Hematopoietic multipotent progenitor cell treated with erythropoietin and hydrocortisone succinate and interleukin-3 and kit ligand, for 15 days (in vitro differentiated cells): ENCODE results near the gene LRMDA.

Experiments used
- DNase-seq: peaks from one replicate; pipeline ENCODE4 v3.0.0-alpha.2; 2015; ENCODE audit warnings: low spot score

Gene LRMDA

DNA sequence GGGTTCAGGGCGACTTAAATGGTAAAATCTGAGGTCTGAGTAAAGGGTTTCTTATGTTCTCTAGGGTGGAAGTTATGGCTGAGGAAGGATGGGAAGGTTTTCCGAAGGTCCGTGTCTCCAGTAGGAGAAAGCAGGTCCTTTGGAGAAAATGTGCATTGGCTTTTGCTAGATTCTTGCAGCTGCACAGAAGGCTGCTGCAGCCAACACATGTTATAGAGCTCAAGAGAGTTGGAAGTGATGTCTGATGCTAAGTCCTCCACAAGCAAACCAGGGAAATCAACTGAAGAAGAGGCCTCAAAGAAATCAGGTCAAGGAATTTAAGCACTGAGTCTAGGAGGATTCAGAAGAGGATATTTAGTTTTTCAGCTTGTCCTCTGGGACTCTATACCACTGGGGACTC, 404.6 kb downstream of the LRMDA start:
- no peak for DNase-seq

DNA sequence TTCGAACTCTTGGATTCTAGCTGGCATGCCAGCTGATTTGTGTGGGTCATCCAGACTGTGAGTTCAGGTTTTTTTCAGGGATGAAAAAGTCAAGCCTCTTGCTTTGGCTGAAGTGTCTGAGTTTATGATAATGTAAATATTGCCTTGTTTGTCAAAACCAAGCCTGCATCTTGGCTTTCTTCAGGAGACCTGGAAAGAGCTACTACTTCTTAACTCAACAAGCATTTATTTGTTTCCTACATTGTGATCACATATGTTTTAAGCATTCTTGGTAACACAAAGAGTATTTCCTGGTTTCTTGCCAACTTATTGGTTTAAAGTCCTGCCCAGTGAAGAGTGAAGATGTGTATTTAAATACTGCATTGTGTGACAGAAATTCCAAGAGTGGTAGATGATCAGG, 407.1 kb downstream of the LRMDA start:
- no peak for DNase-seq

DNA sequence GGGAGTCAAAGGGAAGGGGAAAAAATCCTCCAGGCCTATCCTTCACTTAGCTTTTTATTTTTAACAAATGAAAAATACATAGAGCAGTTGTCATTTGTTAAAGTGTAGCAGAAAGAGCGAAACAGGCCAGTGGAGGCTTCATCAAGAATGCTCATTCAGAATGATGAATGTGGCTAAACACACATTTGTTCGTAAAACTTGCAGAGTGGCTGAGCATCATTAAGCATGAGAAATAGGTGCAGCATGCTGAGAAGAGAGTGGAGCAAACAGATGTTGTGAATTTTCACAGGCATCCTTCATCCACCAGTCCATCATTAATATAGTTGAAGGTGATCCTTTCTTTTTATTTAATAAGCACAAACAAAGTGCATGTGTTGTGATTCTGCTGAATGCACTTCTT, 407.6 kb downstream of the LRMDA start:
- no peak for DNase-seq

DNA sequence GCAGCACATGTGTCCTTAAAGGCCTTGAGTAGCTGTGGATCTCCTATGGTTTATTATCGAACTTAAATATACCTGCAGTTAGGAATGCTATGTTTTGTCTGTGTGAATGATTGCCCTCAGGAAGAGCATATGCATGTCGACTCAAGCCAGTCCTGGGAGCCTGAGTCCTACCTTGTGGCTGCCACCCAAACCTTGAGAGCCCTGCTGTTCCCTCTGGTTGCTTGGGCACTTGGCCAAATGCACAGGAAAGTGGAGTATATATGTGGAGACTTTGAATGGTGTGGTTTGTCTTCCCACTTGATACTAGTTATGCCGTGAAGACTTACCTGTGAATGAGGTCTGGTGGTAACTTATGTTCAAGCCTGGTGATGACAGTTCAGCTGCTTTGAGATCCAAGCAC, 409.8 kb downstream of the LRMDA start:
- no peak for DNase-seq

DNA sequence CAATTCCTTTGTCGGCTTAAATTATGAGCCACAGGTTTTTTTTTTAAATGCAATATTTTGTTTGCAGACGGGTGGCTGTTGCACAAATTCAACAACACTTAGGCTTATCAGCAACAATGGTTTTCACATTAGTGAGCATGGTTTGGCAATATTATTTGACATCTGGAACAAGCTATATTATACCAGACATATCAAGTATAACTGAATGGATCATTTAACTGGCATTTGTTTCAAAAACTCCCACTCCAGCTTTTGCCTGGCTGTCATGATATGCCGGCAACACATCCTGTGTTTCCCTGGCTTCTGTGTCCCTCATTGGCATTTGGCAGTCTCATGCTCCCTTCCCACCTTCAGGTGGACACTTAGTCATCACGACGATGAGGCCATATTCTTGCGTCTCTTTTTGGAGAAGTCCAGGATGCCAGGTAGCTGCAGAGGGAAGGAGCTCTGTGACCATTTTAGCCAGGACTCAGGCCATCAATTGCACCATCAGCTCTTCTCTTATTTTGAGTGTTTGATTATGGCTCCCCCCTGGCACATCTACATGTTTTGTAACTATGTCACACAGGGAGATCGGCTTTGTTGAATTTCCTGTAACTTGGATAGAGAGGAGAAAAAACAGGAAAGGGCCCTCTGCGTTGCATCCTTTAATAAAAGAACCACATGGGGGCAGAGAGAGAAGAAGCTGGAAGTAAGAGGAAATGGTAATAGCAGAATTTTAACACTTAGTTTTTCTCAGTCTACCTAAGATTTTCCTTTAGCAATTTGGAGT, 413.9 kb downstream of the LRMDA start:
- DNase-seq, result no peak

DNA sequence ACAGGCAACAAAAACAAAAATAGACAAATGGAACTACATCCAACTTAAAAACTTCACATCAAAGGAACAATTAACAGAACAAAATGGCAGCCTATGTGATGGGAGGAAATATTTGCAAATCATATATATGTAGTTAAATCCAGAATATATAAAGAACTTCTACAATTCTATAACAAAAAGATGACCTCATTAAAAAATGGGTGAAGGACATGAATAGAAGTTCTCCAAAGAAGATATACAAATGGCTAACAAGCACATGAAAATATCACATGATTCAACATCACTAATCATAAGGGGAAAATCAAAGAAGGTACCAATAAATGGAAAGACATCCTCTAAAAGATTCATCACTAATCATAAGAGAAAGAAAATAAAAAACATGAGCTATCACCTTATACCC, 416.1 kb downstream of the LRMDA start:
- no peak for DNase-seq

DNA sequence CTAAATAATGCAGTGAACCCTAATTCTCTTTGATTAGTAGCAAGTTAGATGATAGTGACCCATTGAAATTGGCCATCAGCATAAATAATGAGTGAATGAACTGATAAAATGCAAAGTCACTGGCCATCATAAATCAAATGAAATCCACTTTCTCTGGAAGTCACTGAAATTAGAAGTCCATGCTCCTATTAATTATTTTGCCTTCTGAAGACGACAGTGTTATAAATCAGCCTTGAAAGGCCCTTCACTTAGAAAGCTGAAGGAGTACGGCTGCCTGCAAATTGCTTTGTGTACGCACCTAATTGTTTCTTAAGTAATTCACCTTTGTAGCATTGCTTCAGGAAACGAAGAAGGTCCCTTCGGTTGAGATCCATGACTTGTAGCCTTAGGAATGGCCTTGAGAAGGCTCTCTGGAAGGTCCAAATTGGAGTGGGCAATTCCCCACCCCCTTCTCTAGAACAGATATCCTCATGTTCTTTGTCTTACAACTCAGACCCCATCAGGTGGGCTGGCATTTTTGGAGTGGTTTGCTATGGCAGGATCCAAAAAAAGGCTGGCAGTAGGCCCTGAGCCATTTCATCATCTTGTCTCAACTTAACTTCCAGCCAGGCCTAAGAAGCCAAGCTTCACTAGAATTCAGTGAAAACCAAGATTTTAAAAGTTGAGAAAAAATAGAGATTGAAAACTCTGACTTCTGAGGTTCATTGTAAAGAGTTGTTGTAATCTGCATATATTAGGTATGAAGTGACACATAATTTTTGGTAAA, 420.3 kb downstream of the LRMDA start:
- no peak for DNase-seq

DNA sequence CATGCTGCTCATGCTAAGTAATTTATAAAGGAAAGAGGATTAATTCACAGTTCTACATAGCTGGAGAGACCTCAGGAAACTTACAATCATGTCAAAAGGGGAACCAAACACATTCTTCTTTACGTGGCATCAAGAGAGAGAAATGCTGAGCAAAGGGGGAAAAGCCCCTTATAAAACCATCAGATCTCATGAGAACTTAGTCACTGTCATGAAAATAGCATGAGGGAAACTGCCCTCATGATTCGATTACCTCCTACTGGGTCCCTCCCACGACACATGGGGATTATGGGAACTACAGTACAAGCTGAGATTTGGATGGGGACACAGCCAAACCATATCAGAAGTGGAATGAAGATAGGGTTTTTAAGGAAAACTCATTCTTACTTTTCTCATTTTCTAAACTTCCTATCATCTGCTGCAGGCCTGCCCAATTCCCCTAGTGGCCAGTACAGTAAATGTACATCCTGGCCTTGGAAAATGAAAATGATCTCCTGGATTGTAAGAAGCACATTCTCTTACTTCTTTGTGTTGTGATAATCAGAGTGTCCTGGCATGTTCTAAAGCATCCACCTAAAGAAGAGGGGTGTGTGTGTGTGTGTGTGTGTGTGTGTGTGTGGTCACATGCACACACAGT, 421.5 kb downstream of the LRMDA start:
- DNase-seq, result no peak

DNA sequence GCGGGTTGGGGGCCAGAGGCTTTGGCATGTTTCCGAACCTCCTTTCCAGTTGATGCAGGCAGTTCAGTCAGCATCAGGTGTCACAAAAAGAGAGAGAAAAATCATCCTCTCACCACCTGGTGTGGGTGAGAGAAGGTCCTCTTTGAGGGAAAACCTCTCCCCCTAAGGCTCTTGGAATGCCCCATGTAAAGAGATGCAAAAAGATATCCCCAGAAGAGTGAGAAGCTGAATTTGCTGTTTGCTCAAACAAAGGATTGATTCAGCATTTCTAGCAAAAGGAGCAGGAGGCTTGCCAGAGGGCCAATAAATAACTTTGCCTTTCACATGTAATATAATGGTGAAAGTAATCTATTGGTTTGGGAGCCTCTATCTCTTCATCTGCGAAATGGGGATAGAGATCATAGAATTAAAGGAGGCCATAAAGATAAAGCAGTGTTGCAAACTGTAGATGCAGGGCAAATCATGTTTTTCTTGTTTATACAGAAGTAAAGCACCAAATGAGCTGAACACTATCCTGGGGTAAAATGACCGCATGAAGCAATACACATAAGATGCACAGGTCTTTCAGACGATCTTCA, 425.9 kb downstream of the LRMDA start:
- no peak for DNase-seq

DNA sequence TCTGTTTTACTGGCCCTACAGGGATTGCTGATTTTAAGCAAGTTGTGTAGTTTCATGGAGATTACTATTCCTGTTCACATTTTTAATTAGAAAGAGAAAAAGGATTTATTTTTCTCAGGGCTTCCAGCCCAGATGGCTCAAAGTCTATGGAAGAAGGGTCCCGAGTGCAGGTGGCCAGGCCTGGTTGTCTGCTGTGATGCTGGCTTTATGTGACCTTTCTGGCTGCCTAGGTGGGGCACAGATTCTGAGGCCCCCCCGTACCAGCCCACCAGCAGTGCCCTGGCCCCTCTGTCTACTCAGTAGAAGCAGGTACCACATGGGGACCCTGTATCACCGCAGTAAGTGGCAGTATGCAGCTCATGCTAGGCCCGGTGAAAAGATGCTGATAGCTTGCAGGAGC, 426.5 kb downstream of the LRMDA start:
- no peak for DNase-seq

DNA sequence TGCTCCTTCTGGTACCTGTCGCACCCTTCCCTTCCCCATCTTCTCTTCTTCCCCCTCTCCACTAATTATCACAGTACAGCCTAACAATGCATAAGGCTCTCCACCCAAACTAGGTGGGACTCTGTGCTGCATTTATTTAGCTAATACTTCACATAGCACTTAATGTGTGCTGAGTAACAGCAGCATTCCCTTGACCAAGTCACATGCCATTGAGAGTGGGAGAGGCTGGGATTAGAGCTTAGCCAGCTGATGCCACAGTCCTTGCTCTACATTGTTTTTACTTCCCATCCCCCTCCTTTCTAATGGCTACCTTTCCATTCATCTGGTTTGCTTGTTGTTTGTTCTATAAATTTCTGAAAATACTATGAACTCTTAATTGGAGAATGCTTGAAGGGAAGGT, 426.9 kb downstream of the LRMDA start:
- DNase-seq, result no peak

DNA sequence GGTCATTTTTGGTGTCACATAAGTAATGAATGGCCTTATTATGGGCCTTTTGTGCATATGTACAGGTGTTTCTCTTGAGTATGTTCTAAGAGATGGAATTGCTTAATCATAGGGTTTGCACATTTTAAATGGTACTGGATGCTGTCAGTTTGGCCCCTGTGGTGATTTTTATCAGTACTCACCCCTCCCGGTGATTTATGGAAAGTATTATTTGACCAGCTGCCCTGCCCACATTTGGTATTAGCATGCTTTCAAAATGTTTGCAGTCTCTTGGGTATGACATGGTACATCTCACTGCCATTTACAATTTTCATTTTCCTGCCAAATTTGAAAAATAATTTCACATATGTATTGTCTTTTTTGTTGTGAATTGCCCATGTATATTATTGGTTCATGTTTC, 427.7 kb downstream of the LRMDA start:
- DNase-seq, result no peak

DNA sequence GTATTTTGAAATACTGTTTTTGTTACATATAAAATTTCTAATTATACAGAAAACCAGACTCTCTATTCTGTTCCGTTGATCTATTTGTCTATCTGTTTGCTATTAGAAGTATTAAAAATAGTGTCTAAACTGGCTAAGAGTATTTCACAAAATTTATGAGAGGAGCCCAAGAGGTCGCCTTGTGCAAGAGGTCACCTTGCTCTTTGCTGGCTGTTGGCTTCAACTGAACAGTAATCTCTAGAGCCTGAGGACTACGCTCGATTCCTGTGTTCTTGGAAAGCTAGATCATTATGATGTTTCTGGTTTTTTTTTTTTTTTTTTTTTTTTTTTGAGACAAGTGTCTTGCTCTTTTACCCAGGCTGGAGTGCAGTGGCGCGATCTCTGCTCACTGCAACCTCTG, 428.6 kb downstream of the LRMDA start:
- no peak for DNase-seq

DNA sequence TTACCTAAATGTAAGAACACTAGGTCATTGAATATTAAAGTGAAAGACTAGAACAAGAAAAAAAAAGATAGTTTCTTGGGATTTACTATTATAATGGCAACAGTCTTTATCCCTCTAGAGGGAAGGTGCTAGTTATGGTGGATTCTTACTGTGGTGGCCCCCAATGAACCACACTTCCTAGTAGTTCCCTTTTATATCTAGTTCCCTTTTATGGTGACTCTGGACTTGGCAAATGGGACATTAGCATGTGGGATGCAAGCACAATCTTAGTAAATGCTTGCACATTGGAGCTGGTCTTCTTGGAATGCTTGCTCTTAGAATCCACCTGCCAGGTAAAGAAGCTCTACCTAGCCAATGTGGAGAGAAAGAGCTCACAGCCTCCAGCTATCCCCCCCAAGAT, 430.2 kb downstream of the LRMDA start:
- no peak for DNase-seq

DNA sequence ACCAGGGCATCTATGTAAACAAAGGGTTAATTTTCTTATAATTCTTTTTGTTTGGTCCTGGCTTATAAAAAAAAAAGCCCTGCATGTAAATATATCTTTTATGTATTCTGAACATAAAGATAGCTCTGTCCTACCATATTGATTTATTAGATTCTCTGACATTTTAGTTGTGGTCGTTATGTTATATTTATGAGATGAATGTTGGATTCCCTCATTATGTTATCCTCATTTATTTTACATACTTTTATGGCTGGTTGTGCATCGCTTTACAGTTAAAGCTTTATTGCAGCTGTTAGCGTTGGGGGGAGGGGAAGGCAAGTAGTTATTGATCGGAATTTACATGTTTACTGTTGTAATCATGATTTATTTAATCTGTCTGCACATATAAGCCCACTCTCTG, 431.5 kb downstream of the LRMDA start:
- no peak for DNase-seq

DNA sequence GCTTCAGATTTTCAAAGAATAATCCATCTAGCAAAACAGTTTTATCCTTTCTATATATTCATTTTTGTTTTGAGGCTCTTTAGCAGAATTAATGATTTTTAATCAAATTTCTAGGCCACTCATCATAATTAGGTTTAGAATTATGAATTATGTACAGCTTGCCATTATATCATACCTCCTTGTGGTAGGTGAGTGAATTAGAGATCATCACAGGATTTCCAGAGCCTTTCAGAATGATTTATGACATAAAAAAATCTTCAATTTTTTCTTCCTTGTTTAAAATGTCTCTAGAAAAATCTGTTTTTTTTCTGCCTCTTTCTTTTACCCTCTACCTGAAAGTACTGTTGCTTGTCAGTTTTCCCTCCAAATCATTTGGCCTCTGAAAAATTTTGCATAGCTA, 433.3 kb downstream of the LRMDA start:
- no peak for DNase-seq

DNA sequence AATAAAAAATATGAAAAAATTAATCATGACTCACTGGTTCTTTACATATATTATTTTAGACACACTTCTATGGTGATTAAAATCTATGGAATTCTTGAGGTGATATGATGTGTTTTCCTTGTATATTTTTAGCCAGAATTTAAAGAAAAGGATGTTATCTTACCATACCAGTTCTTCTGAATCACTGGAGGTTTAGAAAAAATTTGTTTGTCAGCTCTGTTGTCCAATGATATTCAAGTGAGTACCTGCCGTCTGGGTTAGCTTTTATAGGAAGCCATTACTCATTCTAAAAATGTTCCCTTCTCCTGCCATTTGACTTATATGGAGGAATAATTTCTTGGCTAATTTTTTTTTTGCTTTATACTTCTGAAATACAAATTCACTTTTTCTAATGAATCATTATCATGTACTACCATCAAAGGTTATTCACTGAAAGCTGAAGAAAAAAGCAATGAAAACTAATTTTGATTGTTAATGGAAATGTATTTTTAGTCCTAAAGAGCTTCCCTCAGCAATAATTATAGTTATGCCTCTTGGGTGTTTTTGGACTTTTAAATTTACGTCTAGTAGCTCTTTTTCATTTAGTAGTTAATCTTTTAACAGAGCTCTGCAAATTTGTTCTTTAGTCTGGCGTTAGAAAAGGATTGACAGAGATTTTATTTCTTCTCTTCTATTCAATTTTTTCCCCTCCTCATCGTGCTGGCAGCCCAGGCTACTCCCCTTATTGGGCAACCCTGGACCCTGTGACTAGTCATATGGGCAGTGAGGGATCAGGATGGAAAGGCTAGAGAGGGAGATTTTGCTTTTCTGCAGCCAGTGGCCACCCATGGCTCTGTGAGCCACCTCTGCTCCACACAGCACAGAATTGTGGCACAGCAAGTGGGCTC, 434.2 kb downstream of the LRMDA start:
- no peak for DNase-seq

DNA sequence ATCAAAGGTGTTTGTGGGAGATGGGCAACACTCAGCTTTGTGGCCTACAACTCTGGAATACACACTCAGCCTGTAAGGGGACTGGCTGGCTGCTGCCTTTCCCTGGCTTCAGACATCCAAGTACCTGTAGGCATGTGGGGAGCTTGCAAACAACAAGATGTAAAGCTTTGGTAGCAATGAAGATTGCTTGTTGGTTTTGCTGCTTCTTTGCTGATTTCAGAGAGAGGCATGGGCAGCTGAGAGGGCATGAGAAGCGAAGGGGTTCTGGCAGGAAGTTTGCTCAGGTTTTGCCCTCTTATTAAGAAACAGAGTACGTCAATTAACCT, 434.8 kb downstream of the LRMDA start:
- DNase-seq, result no peak

DNA sequence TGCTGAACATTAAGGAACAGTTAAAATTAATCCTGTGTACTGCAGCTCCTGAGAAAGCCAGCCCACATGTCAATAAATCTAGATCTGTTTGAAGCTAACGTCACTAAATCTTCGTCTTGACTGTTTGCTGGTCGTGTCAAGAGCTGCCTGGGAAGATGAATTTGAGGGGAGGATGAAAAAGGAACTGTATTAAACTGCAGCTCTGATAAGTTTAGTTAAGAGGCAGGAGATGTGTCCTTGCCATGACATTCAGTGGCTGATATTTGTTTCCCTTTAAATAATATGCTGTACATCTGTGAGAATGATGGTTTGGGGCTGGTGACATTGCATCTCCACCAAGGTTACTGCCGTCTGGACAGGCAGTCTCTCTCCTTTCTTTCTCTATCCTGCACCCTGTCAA, 435.3 kb downstream of the LRMDA start:
- DNase-seq, result no peak

DNA sequence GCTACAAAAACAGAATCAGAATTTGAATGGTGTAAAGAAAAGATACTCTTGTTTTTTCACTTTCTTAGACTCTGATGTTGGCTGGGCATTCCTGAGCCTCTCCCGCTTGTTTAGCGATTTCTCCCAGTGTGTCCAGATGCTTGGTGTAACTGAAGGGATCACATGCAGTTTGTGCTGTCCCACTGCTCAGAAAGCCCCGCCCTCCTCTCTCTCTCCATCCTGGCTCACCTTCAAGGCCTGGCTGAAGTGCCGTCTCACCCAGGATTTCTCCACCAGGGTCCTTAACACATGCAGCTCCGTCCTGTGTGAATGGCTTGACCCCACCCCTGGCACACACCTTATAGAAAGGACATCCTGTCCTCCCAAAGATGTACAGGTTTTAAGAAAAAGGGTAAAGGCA, 437.1 kb downstream of the LRMDA start:
- DNase-seq, result no peak

DNA sequence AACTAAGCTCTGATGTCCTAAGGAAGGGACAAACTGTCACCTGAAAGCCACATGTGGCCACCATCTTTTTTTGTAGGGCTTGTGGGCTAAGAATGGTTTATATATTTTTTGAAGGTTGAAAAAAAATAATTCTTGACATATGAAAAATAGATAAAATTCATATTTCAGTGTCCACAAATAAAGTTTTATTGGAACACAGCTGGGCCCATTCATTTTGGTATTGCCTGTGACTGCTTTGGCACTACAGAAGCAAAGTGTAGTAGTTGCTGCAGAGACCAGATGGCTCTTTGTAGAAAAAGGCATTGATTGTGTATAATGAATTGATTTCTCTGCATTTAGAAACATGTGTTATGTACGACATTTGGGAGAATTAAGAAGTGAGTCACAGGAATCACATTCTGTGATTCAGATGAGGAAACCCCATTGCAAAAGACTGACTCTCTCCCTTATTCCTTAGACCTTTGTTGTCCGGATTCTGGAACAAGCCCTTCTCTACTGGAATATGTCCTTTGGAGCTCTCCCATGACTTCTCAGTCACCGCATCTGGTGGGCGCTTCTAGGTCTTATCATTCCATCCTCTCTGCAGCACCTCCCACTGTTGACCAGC, 438.7 kb downstream of the LRMDA start:
- no peak for DNase-seq

DNA sequence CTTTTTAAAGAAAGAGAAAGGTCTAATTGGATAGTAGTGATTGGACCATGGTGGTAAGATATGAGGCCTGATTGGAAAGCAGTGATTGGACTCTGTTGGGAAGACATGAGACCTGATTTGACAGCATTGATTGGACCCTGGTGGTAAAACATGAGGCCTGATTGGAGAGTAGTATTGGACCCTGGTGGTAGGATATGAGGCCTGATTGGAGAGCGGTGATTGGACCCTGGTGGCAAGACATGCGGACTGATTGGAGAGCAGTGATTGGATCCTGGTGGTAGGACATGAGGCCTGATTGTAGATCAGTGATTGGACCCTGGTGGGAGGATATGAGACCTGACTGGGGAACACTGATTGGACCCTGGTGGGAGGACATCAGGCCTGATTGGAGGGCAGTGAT, 444.3 kb downstream of the LRMDA start:
- no peak for DNase-seq
